RPMI7951 (cell line): Measurements from ENCODE around the gene NRXN3. TPM values are rescaled to one million over a fixed set of nuclear protein-coding genes. Genes with fewer than 3 reads are reported as not detected.

Source experiments
- DNase-seq: peaks from one replicate; pipeline ENCODE4 v3.0.0-alpha.2; 2012; ENCODE audit warnings: low read depth
- total RNA-seq: library from RNA; depleted of rRNA; stranded (reverse); fragments of >200 nt; shearing (Covaris generic); gene quantifications from 2 replicates; pipeline ENCODE4 v1.2.3, GENCODE V29; 2014

The NRXN3 gene
- total RNA-seq, 1 experiment from 2014 or later, result 0.24 TPM

DNA sequence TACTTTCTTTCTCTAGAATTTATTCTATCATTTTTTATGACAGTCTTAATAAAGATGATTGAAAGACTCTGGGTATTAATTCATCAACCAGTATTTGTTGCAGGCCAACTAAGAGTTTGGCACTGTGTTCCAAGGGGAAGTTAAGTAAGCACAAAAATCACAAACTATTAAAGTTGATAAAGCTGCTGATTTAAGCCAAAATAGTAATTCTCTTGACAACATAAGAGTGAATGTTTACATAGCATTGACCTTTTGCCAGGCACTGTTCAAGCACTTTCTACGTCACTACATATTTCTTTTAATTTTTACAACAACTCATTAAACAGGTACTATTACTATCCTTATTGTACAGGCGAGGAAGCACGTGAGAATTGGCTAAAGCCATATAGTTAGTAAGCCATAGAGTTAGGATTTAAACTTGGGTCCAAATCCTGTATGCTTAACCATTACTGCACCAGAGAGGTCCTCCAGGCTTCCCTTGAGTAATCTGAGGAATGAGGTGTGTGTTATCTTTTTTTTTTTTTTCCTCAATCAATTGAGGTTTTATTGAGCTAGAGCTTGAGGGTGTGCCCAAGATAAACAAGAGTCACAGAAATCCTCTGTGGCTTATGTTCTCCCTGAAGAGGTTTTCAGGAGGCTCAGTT, 1031.5 kb downstream of the NRXN3 start:
- DNase-seq, result no peak

DNA sequence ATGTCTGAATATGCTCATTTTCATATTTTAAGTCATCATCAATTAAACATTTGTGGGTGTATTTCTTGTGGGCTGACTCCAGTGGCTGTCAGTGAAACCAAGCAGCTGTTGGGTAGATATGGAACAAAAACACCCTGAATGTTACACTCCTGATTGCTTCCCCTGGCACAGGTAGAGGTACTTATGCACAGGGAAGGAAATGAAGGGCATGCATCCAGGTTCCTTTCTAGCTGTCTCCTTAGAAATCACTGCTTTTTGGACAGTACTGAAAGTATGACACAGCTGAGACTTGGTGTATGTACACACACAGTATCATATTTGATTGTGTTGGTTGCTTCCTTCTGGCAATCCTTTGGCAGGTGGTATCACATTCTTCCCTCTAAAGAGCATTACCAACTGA, 1034.4 kb downstream of the NRXN3 start:
- no peak for DNase-seq

GRCh38 chr14:79209418-79209817, 1039.2 kb downstream of the NRXN3 start:
- DNase-seq, result no peak

GRCh38 chr14:79225815-79226214, 1055.6 kb downstream of the NRXN3 start:
- no peak for DNase-seq

- DNase-seq, result no peak
These were observed 1059.3 kb downstream of the NRXN3 start for GRCh38 chr14:79229383-79229909.

DNA sequence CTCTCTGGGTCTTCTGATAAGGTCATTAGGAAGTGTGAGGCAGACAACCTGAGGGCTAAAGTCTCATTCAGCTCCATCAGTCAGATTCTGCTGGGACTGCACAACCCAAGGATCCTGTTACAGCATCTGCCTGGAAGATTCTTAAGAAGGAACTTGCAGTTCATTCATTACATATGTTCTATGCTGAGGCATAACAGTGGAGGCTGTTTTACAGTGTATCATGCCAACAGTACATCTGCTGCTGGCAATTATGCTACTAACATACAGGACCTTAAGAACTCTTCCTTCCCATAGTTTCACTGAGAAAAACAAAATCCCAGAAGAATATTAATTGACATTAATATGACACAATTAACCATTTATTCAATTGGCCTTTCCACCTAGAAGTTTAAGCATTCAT, 1072.5 kb downstream of the NRXN3 start:
- DNase-seq, result no peak

- no peak for DNase-seq
These were observed 1076.0 kb downstream of the NRXN3 start for GRCh38 chr14:79246173-79246572.

- no peak for DNase-seq
These were observed 1078.0 kb downstream of the NRXN3 start for GRCh38 chr14:79248126-79248525.

- no peak for DNase-seq
These were observed 1078.6 kb downstream of the NRXN3 start for GRCh38 chr14:79248771-79249170.

- DNase-seq, result no peak
These were observed 1081.1 kb downstream of the NRXN3 start for GRCh38 chr14:79251278-79251677.

DNA sequence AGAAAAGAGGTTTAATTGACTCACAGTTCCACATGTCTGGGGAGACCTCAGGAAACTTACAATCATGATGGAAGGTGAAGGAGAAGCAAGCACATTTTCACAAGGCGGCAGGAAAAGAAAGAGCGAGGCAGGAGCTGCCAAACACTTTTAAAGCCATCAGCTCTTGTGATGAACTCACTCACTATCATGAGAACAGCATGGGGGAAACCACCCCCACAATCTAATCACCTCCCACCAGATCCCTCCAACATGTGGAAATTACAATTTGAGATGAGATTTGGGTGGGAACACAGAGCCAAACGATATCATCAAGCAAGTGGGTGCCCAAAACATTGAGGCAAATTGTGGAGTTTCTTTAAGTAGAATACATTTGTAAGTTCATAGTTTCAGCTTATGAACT, 1083.4 kb downstream of the NRXN3 start:
- DNase-seq, result no peak

- peak; percentile 2 for DNase-seq
These were observed 1084.0 kb downstream of the NRXN3 start for GRCh38 chr14:79254069-79254775.

DNA sequence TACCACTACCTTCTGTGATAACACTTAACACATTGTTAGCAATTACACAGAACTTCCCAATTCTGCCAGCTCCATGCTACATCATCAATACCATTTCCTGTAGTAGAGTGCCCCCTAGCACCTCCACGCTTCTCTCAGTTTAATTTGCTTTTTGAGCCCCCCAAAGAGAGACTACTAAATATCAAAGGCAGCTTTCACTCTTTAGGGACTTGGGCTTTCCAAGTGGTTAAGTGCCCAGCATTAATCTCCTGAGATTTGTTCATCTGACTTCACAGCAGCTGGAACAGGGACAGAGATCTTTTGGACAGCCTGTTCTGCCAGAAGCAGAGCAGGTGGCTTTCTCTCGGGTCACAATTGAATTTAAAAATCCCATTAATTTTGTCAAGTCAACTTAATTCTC, 1086.2 kb downstream of the NRXN3 start:
- DNase-seq, result no peak

GRCh38 chr14:79260406-79260805, 1090.2 kb downstream of the NRXN3 start:
- DNase-seq, result no peak

DNA sequence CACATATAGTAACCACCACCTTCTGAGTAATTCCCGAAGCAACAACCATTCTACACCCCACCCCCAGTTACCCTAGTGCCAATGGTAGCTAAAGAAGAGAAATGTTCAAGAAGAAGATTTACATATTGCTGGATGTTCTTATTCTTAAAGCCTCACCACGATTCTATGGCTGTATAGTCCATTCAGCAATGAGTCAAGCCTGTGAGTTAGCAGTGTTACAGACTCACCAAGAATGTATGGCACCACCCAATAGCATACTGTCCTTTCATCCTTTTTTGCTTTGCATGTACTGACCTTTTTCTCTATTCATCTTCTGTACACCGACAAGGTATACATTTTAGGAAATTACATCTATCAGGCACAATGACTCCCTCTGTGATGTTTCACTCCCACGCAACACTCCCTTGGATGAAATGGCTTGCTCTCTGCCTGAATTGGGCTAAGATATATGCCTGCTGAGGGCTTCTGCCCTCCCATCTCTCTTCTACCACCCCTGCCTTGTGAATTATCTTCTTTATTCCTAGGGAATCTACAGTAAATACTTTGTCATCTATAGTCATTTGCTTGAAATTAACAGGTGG, 1095.3 kb downstream of the NRXN3 start:
- DNase-seq, result no peak

- no peak for DNase-seq
These were observed 1100.2 kb downstream of the NRXN3 start for GRCh38 chr14:79270361-79270760.

DNA sequence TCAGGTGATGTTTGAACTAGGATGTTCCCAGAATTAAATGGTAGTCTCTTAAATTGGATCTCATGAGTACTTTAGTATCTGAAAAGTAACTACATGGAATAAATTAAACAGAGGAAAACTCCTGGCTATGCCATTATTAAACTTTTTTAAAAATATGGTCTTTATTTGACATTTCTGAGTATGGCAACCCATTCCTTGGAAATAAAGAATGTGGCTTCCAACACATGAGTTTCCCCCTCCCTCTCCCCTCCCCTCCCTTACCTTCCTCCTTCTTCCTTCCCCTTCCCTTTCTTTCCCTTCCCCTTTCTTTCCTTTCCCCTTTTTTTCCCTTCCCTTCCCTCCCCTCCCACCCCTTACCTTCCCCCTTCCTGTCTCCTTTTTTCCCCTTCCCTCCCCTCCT, 1100.9 kb downstream of the NRXN3 start:
- no peak for DNase-seq

DNA sequence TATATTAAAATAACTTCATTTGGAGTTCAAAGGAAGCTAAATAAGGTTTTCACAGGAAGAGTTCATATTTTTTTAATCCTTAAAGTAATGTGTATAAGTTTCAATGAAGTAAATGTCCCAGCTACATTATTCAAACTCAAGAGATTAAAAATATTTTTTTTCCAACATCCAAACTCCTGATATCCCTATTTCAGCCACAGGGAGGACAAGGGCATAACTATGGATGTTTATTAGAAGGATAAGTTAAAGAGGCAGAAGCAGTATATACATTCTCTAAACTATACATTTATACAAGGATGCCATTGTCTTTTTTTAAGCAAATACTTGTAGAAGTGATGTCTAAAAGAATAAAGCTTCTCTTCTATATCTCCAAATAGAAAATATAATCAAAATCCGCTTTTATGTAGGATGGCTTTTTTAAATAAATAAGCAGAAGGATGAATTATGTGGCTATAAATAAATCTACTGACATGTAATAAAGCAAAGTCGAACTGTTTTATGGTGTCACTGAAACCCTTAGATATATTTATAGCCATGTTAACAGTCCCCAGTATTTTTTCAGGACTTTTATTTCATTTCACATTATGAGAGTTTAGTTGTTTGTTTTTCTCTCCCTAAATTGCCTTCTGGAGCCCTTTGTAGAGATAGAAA, 1104.6 kb downstream of the NRXN3 start:
- no peak for DNase-seq

DNA sequence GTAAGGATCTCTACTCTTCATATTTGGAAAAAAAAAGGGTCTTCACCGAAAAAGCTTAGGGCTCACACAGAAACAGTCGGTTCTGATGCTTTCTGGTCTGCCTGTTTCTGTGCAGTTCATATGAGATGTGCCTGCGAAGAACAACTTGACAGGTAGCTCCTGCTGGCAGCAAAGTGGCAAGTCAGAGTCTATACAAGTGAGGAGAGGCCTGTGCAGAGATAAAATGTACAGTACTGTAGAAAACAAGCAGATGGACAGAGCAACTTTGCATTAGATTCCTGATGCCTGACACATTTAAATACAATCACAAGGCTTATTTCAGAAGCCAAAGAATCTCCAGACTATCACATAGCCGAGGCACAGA, 1105.1 kb downstream of the NRXN3 start:
- DNase-seq, result no peak

GRCh38 chr14:79278286-79278797, 1108.2 kb downstream of the NRXN3 start:
- DNase-seq, result no peak

DNA sequence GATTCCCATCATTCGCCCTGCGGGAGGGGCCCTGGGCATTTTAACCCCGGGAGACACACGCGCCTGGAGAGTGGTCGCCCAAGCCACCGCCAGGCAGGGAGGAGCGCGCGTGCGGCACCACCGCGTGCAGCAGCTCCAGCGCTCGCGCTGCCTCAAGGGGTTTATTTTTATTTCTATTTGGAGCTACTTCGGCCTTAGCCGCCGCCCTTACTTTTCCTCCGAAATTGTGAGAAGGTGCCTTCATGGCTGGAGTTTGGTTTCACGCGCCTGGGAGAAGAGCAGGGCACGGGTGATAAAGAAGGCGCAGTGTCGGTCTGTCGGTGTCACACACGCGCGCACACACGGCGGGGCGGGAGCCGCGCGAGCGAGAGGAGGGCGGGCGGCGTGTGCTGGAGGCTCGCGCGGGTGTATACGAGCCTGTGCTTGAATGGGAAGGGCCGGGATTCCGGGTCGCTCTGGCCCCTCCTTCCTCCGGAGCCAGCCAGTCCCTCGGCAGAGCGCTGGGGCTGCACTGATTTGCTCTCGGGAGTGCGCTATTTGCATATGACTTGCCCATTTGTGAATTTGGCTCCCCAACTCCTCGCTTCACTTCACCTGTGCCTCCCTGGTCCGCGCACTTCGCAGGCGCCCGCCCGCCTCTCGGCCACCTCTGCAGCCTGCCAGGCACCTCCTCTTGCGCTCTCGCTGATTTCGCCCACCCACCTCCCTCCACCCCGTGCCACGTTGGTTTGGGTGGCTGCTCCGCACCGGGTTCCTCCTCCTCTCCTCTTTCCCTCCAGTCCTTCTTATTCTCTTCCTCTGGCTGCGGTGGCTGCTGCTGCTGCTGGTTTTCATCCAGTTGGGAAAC, 1108.8 kb downstream of the NRXN3 start:
- DNase-seq, result peak; percentile 37
